ENCODE data around the gene CTDSPL.

The CTDSPL gene

GRCh38 chr3:37887824-37888223, 26.1 kb downstream of the CTDSPL start:
- Histone ChIP-seq H3K4me1 (ENCODE audit: control insufficient read depth, insufficient read depth, low read length, poor library complexity, severe bottlenecking) (no peaks in the 10 kb centered on the region), H3K36me3 (ENCODE audit: control insufficient read depth, insufficient read depth, low read length) (no peaks in the 10 kb centered on the region), H3K27ac (ENCODE audit: insufficient read depth, low read length, poor library complexity, severe bottlenecking) (no peak overlapping the region), H3K9me3 (ENCODE audit: control insufficient read depth, low read length) (no peaks in the 10 kb centered on the region), H3K27me3 (replicated peaks; ENCODE audit: control insufficient read depth, insufficient read depth, low read length, poor library complexity, severe bottlenecking) (no peaks in the 10 kb centered on the region), H3K4me3 (ENCODE audit: insufficient read depth, low read depth, low read length, poor library complexity, severe bottlenecking) (no peak overlapping the region)
- no peak for DNase-seq

GRCh38 chr3:37888421-37888820, 26.7 kb downstream of the CTDSPL start:
- no peak overlapping the region for H3K27ac ChIP-seq (ENCODE audit: insufficient read depth, low read length, poor library complexity, severe bottlenecking)
- no peak overlapping the region for H3K4me3 ChIP-seq (ENCODE audit: insufficient read depth, low read depth, low read length, poor library complexity, severe bottlenecking)
- no peaks in the 10 kb centered on the region for H3K9me3 ChIP-seq (ENCODE audit: control insufficient read depth, low read length)
- H3K4me1 ChIP-seq (ENCODE audit: control insufficient read depth, insufficient read depth, low read length, poor library complexity, severe bottlenecking), result no peaks in the 10 kb centered on the region
- H3K27me3 ChIP-seq (replicated peaks; ENCODE audit: control insufficient read depth, insufficient read depth, low read length, poor library complexity, severe bottlenecking), result no peaks in the 10 kb centered on the region
- H3K36me3 ChIP-seq (ENCODE audit: control insufficient read depth, insufficient read depth, low read length), result no peaks in the 10 kb centered on the region
- DNase-seq, result no peak

- Histone ChIP-seq H3K4me1 (ENCODE audit: control insufficient read depth, insufficient read depth, low read length, poor library complexity, severe bottlenecking) (no peaks in the 10 kb centered on the region), H3K4me3 (ENCODE audit: insufficient read depth, low read depth, low read length, poor library complexity, severe bottlenecking) (no peak overlapping the region), H3K9me3 (ENCODE audit: control insufficient read depth, low read length) (no peaks in the 10 kb centered on the region), H3K36me3 (ENCODE audit: control insufficient read depth, insufficient read depth, low read length) (no peaks in the 10 kb centered on the region), H3K27ac (ENCODE audit: insufficient read depth, low read length, poor library complexity, severe bottlenecking) (no peak overlapping the region), H3K27me3 (replicated peaks; ENCODE audit: control insufficient read depth, insufficient read depth, low read length, poor library complexity, severe bottlenecking) (no peaks in the 10 kb centered on the region)
- DNase-seq, result no peak
These were observed 28.8 kb downstream of the CTDSPL start for GRCh38 chr3:37890522-37890921.

GRCh38 chr3:37891227-37891626, 29.5 kb downstream of the CTDSPL start:
- H3K36me3 ChIP-seq (ENCODE audit: control insufficient read depth, insufficient read depth, low read length), result no peaks in the 10 kb centered on the region
- no peaks in the 10 kb centered on the region for H3K27me3 ChIP-seq (replicated peaks; ENCODE audit: control insufficient read depth, insufficient read depth, low read length, poor library complexity, severe bottlenecking)
- no peak overlapping the region for H3K27ac ChIP-seq (ENCODE audit: insufficient read depth, low read length, poor library complexity, severe bottlenecking)
- H3K4me1 ChIP-seq (ENCODE audit: control insufficient read depth, insufficient read depth, low read length, poor library complexity, severe bottlenecking), result no peaks in the 10 kb centered on the region
- DNase-seq, result no peak
- no peaks in the 10 kb centered on the region for H3K9me3 ChIP-seq (ENCODE audit: control insufficient read depth, low read length)
- H3K4me3 ChIP-seq (ENCODE audit: insufficient read depth, low read depth, low read length, poor library complexity, severe bottlenecking), result no peak overlapping the region

GRCh38 chr3:37892927-37893600, 31.4 kb downstream of the CTDSPL start:
- no peaks in the 10 kb centered on the region for H3K27me3 ChIP-seq (replicated peaks; ENCODE audit: control insufficient read depth, insufficient read depth, low read length, poor library complexity, severe bottlenecking)
- H3K4me3 ChIP-seq (ENCODE audit: insufficient read depth, low read depth, low read length, poor library complexity, severe bottlenecking), result no peak overlapping the region
- H3K4me1 ChIP-seq (ENCODE audit: control insufficient read depth, insufficient read depth, low read length, poor library complexity, severe bottlenecking), result no peaks in the 10 kb centered on the region
- H3K36me3 ChIP-seq (ENCODE audit: control insufficient read depth, insufficient read depth, low read length), result no peaks in the 10 kb centered on the region
- H3K27ac ChIP-seq (ENCODE audit: insufficient read depth, low read length, poor library complexity, severe bottlenecking), result no peak overlapping the region
- DNase-seq, result no peak
- H3K9me3 ChIP-seq (ENCODE audit: control insufficient read depth, low read length), result no peaks in the 10 kb centered on the region

- H3K9me3 ChIP-seq (ENCODE audit: control insufficient read depth, low read length), result no peaks in the 10 kb centered on the region
- H3K36me3 ChIP-seq (ENCODE audit: control insufficient read depth, insufficient read depth, low read length), result no peaks in the 10 kb centered on the region
- H3K27ac ChIP-seq (ENCODE audit: insufficient read depth, low read length, poor library complexity, severe bottlenecking), result no peak overlapping the region
- no peak for DNase-seq
- H3K27me3 ChIP-seq (replicated peaks; ENCODE audit: control insufficient read depth, insufficient read depth, low read length, poor library complexity, severe bottlenecking), result no peaks in the 10 kb centered on the region
- no peak overlapping the region for H3K4me3 ChIP-seq (ENCODE audit: insufficient read depth, low read depth, low read length, poor library complexity, severe bottlenecking)
- no peaks in the 10 kb centered on the region for H3K4me1 ChIP-seq (ENCODE audit: control insufficient read depth, insufficient read depth, low read length, poor library complexity, severe bottlenecking)
These were observed 35.1 kb downstream of the CTDSPL start for GRCh38 chr3:37896827-37897226.

GRCh38 chr3:37897763-37898162, 36.1 kb downstream of the CTDSPL start:
- no peak for DNase-seq
- Histone ChIP-seq H3K4me1 (ENCODE audit: control insufficient read depth, insufficient read depth, low read length, poor library complexity, severe bottlenecking) (no peaks in the 10 kb centered on the region), H3K27ac (ENCODE audit: insufficient read depth, low read length, poor library complexity, severe bottlenecking) (no peak overlapping the region), H3K4me3 (ENCODE audit: insufficient read depth, low read depth, low read length, poor library complexity, severe bottlenecking) (no peak overlapping the region), H3K36me3 (ENCODE audit: control insufficient read depth, insufficient read depth, low read length) (no peaks in the 10 kb centered on the region), H3K27me3 (replicated peaks; ENCODE audit: control insufficient read depth, insufficient read depth, low read length, poor library complexity, severe bottlenecking) (no peaks in the 10 kb centered on the region), H3K9me3 (ENCODE audit: control insufficient read depth, low read length) (no peaks in the 10 kb centered on the region)

- Histone ChIP-seq H3K9me3 (ENCODE audit: control insufficient read depth, low read length) (no peaks in the 10 kb centered on the region), H3K27ac (ENCODE audit: insufficient read depth, low read length, poor library complexity, severe bottlenecking) (no peak overlapping the region), H3K27me3 (replicated peaks; ENCODE audit: control insufficient read depth, insufficient read depth, low read length, poor library complexity, severe bottlenecking) (no peaks in the 10 kb centered on the region), H3K36me3 (ENCODE audit: control insufficient read depth, insufficient read depth, low read length) (no peaks in the 10 kb centered on the region), H3K4me1 (ENCODE audit: control insufficient read depth, insufficient read depth, low read length, poor library complexity, severe bottlenecking) (no peaks in the 10 kb centered on the region), H3K4me3 (ENCODE audit: insufficient read depth, low read depth, low read length, poor library complexity, severe bottlenecking) (no peak overlapping the region)
- no peak for DNase-seq
These were observed 36.7 kb downstream of the CTDSPL start for GRCh38 chr3:37898424-37898823.

GRCh38 chr3:37899101-37899707, 37.5 kb downstream of the CTDSPL start:
- Histone ChIP-seq H3K4me1 (ENCODE audit: control insufficient read depth, insufficient read depth, low read length, poor library complexity, severe bottlenecking) (no peaks in the 10 kb centered on the region), H3K36me3 (ENCODE audit: control insufficient read depth, insufficient read depth, low read length) (no peaks in the 10 kb centered on the region), H3K27ac (ENCODE audit: insufficient read depth, low read length, poor library complexity, severe bottlenecking) (no peak overlapping the region), H3K4me3 (ENCODE audit: insufficient read depth, low read depth, low read length, poor library complexity, severe bottlenecking) (no peak overlapping the region), H3K9me3 (ENCODE audit: control insufficient read depth, low read length) (no peaks in the 10 kb centered on the region), H3K27me3 (replicated peaks; ENCODE audit: control insufficient read depth, insufficient read depth, low read length, poor library complexity, severe bottlenecking) (no peaks in the 10 kb centered on the region)
- no peak for DNase-seq

GRCh38 chr3:37899711-37900306, 38.1 kb downstream of the CTDSPL start:
- Histone ChIP-seq H3K9me3 (ENCODE audit: control insufficient read depth, low read length) (no peaks in the 10 kb centered on the region), H3K27ac (ENCODE audit: insufficient read depth, low read length, poor library complexity, severe bottlenecking) (no peak overlapping the region), H3K36me3 (ENCODE audit: control insufficient read depth, insufficient read depth, low read length) (no peaks in the 10 kb centered on the region), H3K4me3 (ENCODE audit: insufficient read depth, low read depth, low read length, poor library complexity, severe bottlenecking) (no peak overlapping the region), H3K27me3 (replicated peaks; ENCODE audit: control insufficient read depth, insufficient read depth, low read length, poor library complexity, severe bottlenecking) (no peaks in the 10 kb centered on the region), H3K4me1 (ENCODE audit: control insufficient read depth, insufficient read depth, low read length, poor library complexity, severe bottlenecking) (no peaks in the 10 kb centered on the region)
- no peak for DNase-seq

All from effector memory CD4-positive, alpha-beta T cell (primary cell).